ENCODE results near the gene NCOA7.

Gene NCOA7

GRCh38 chr6:125868678-125869395 is 78.1 kb downstream of the NCOA7 start:
- FAIRE-seq (no peak), DNase-seq (ENCODE audit: insufficient read length, low spot score) (no peak)
- TF ChIP-seq, protein P1, sequence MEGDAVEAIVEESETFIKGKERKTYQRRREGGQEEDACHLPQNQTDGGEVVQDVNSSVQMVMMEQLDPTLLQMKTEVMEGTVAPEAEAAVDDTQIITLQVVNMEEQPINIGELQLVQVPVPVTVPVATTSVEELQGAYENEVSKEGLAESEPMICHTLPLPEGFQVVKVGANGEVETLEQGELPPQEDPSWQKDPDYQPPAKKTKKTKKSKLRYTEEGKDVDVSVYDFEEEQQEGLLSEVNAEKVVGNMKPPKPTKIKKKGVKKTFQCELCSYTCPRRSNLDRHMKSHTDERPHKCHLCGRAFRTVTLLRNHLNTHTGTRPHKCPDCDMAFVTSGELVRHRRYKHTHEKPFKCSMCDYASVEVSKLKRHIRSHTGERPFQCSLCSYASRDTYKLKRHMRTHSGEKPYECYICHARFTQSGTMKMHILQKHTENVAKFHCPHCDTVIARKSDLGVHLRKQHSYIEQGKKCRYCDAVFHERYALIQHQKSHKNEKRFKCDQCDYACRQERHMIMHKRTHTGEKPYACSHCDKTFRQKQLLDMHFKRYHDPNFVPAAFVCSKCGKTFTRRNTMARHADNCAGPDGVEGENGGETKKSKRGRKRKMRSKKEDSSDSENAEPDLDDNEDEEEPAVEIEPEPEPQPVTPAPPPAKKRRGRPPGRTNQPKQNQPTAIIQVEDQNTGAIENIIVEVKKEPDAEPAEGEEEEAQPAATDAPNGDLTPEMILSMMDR (IDR thresholded peaks at IDR 0.05; ENCODE audit: insufficient read depth, missing control alignments), result no peak

GRCh38 chr6:125869427-125869826 is 78.7 kb downstream of the NCOA7 start:
- TF ChIP-seq, protein P1 (IDR thresholded peaks at IDR 0.05; ENCODE audit: insufficient read depth, missing control alignments), result no peak
- DNase-seq (ENCODE audit: insufficient read length, low spot score) (no peak), FAIRE-seq (no peak)

- DNase-seq (ENCODE audit: insufficient read length, low spot score), result no peak
- FAIRE-seq, result no peak
- TF ChIP-seq, protein P1 (IDR thresholded peaks at IDR 0.05; ENCODE audit: insufficient read depth, missing control alignments), result no peak
These were observed 80.6 kb downstream of the NCOA7 start for GRCh38 chr6:125871365-125871764.

DNA sequence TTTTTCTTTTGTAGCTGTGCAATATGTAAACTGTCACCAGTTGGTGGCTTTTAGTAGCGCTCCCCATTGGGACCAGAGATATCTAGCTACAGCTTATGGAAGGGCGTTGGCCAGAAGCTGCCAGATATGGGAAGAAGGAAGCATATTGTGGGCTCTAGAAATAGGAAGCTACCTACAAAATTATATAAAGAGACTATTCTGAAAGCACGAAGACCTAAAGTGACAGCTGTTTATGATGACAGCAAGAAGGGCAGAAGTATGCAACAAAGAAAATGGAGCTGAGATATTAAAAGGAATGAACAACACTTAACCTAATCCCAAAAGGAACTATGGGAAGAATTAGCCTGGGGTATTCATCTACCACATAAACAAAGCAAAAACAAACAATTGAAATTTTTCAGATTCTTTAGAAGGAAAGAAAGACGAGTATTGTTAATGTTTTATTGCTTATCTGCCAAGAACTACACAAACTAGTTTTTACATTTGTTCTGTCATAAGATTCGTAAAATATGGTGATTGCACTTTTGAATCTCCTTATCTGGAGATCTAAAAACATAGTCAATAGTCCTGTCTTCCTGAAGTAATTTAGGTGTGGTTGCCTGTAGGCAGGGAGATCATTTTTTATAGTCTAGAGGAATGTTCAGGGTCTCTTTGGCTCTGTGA is 81.6 kb downstream of the NCOA7 start:
- TF ChIP-seq, protein P1 (IDR thresholded peaks at IDR 0.05; ENCODE audit: insufficient read depth, missing control alignments), result no peak
- FAIRE-seq (no peak), DNase-seq (ENCODE audit: insufficient read length, low spot score) (no peak)

DNA sequence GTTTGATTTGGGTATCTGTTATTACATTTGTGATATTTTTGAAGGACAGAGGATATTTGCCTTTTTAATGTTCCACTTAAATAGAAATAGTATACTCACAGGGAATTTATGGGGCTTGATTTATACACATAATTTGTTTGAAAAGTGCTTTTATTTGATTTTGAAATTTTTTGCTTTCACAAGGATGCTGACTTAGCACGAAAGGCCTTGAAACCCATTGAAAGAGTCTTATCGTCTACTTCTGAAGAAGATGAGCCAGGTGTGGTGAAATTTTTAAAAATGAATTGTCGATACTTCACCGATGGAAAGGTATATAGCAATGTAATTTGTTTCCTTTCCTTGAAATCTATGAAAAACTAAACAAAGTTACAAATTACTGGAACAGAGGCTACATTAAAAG is 91.5 kb downstream of the NCOA7 start:
- FAIRE-seq (no peak), DNase-seq (ENCODE audit: insufficient read length, low spot score) (no peak)
- TF ChIP-seq, protein P1 (IDR thresholded peaks at IDR 0.05; ENCODE audit: insufficient read depth, missing control alignments), result no peak

GRCh38 chr6:125884634-125885371 is 94.0 kb downstream of the NCOA7 start:
- FAIRE-seq (no peak), DNase-seq (ENCODE audit: insufficient read length, low spot score) (no peak)
- TF ChIP-seq, protein P1 (IDR thresholded peaks at IDR 0.05; ENCODE audit: insufficient read depth, missing control alignments), result no peak
